Adrenal gland (tissue), 5 donors: ENCODE measurements around the gene IGFN1.

Experiments used
- CTCF ChIP-seq, 6 experiments: fragments of 450-650 bp in 4 of 6; fragments of 200-600 bp in 2 of 6; sonication (generic) in 1 of 6; IDR thresholded peaks; 1 replicate in 5 of 6; 2 replicates in 1 of 6; pipeline versions ENCODE4 v1.5.1 to v1.8.0; 2016 to 2021; ENCODE audit warnings: antibody characterized with exemption in 6 of 6, mild to moderate bottlenecking in 2 of 6, moderate library complexity in 1 of 6
- POLR2A ChIP-seq, 2 donors: fragments of 450-650 bp; IDR thresholded peaks; one replicate each; pipeline ENCODE4 v1.6.1; 2017; ENCODE audit warnings: antibody characterized with exemption in 2 of 2, mild to moderate bottlenecking in 2 of 2, moderate library complexity in 1 of 2
- donor health status: DM: no; HTN: no; CAD: no.

GRCh38 chr1:201267481-201268229 is 77.0 kb downstream of the IGFN1 start:
- TF ChIP-seq CTCF (IDR thresholded peaks at IDR 0.05), result no peak
- no peak for TF ChIP-seq POLR2A (IDR thresholded peaks at IDR 0.05)
